IPS-20b (cell line): ENCODE results near the gene IRF2BP2.

Experiments used
- H3K27ac ChIP-seq: one replicate; pipeline ENCODE4 v1.5.1; 2013; ENCODE audit warnings: low read length
- H3K27me3 ChIP-seq: 2 replicates; pipeline ENCODE4 v1.6.1; 2013; ENCODE audit warnings: mild to moderate bottlenecking, low read length, inconsistent platforms; ENCODE audit not compliant: insufficient read depth
- H3K36me3 ChIP-seq: 2 replicates; pipeline ENCODE4 v1.6.1; 2013; ENCODE audit warnings: low read depth, mild to moderate bottlenecking, inconsistent platforms, low read length, moderate library complexity; ENCODE audit not compliant: insufficient read depth
- H3K4me1 ChIP-seq: 2 replicates; pipeline ENCODE4 v1.6.1; 2013; ENCODE audit warnings: mild to moderate bottlenecking, control low read depth, inconsistent platforms, low read length, moderate library complexity; ENCODE audit not compliant: insufficient read depth
- H3K4me3 ChIP-seq: 2 replicates; pipeline ENCODE4 v1.5.1; 2013; ENCODE audit warnings: mild to moderate bottlenecking, low read length, inconsistent platforms
- H3K9ac ChIP-seq: 2 replicates; pipeline ENCODE4 v1.6.1; 2013; ENCODE audit warnings: low read depth, mild to moderate bottlenecking, inconsistent platforms, low read length, moderate library complexity
- H3K9me3 ChIP-seq: 2 replicates; pipeline ENCODE4 v1.6.1; 2013; ENCODE audit warnings: mild to moderate bottlenecking, low read depth, low read length, inconsistent platforms; ENCODE audit not compliant: insufficient read depth

Gene IRF2BP2

DNA sequence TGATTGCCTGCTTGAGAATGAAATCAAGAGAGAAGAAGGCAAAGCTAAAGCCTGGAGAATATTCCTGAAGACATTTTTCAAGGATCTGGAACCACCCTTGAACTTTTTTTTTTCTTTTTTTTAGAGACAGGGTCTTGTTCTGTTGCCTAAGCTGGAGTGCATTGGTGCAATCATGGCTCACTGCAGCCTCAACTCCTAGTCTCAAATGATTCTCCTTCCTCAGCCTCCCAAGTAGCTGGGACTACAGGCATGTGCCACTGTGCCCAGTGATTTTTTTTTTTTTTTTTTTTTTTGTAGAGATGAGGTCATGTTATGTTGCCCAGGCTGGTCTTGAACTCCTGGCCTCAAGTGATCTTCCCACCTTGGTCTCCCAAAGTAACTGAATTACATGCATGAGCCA is 22.2 kb upstream of the IRF2BP2 start:
- H3K27ac ChIP-seq = no peak overlapping the region
- no peak overlapping the region for H3K9ac ChIP-seq
- H3K4me1 ChIP-seq = peaks cover 7% of the 10 kb centered on the region

DNA sequence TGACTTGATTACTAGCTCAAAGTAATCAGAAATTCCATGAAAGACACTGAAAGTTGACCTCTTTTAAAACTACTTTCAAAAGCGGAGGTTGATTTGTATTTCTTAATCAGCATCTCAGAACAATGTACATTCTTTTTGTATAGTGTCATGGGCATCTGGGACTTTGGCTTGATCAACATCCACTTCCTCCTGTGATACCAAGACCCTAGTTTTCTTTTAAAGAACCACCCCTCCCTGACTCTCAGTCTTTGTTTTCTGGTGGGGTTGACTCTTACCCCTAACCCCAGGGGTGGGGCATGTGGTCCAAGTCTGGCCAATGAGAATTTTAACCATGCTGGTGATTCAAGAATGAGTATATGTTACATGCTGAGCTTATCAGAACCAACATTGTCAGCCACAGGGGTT is 21.7 kb upstream of the IRF2BP2 start:
- H3K4me3 ChIP-seq = no peak overlapping the region
- H3K27me3 ChIP-seq = no peaks in the 10 kb centered on the region
- H3K9me3 ChIP-seq = no peaks in the 10 kb centered on the region
- no peak overlapping the region for H3K9ac ChIP-seq
- H3K27ac ChIP-seq = no peak overlapping the region
- H3K4me1 ChIP-seq = peaks cover 7% of the 10 kb centered on the region
- no peaks in the 10 kb centered on the region for H3K36me3 ChIP-seq

More for the DNA sequence above, 22.2 kb upstream of the IRF2BP2 start:
- Histone ChIP-seq H3K4me3 (no peak overlapping the region), H3K9me3 (no peaks in the 10 kb centered on the region), H3K36me3 (no peaks in the 10 kb centered on the region), H3K27me3 (no peaks in the 10 kb centered on the region)

DNA sequence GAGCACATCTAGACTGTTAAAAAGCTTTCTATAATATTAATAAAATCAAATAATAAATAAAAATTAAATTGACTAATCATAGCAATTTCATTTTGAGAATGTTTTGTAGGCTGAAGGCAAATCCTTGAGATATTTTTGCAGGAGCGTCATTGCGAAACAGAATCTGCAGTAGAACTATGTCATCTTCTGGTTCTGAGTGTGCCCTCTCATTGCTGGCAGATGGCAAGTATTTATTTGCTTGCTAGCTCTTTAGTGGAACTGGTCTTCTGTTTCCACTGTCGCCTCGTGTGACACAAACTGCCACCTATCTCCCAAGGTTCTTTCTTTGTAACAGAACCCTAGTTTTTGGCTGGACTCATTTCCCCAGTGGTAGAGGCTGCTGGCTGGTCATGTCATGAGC is 19.0 kb upstream of the IRF2BP2 start:
- no peak overlapping the region for H3K4me3 ChIP-seq
- H3K36me3 ChIP-seq = no peaks in the 10 kb centered on the region
- no peak overlapping the region for H3K27ac ChIP-seq
- H3K9ac ChIP-seq = no peak overlapping the region
- no peaks in the 10 kb centered on the region for H3K27me3 ChIP-seq
- no peaks in the 10 kb centered on the region for H3K9me3 ChIP-seq
- peaks cover 7% of the 10 kb centered on the region for H3K4me1 ChIP-seq

DNA sequence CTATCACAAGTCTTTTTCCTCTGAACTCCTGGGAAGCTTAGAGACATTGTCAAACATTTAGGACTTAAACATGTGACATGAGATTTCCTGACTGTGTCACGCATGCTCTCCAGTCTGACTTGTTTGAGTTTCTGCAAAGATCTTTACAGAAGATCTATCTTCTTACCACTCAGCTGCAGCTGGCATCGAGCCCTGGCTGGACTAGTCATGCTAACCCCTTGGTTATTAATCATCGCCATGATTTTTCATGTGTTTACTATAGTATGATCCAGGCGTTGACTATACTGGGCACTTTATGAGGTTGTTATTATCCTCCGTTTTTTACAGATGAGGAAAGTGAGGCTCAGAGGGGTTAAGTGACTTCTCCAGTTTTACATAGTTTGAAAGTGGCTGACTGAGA is 18.1 kb upstream of the IRF2BP2 start:
- H3K4me3 ChIP-seq = no peak overlapping the region
- H3K4me1 ChIP-seq = peaks cover 7% of the 10 kb centered on the region
- no peak overlapping the region for H3K27ac ChIP-seq
- no peak overlapping the region for H3K9ac ChIP-seq
- no peaks in the 10 kb centered on the region for H3K27me3 ChIP-seq
- H3K36me3 ChIP-seq = no peaks in the 10 kb centered on the region
- no peaks in the 10 kb centered on the region for H3K9me3 ChIP-seq

DNA sequence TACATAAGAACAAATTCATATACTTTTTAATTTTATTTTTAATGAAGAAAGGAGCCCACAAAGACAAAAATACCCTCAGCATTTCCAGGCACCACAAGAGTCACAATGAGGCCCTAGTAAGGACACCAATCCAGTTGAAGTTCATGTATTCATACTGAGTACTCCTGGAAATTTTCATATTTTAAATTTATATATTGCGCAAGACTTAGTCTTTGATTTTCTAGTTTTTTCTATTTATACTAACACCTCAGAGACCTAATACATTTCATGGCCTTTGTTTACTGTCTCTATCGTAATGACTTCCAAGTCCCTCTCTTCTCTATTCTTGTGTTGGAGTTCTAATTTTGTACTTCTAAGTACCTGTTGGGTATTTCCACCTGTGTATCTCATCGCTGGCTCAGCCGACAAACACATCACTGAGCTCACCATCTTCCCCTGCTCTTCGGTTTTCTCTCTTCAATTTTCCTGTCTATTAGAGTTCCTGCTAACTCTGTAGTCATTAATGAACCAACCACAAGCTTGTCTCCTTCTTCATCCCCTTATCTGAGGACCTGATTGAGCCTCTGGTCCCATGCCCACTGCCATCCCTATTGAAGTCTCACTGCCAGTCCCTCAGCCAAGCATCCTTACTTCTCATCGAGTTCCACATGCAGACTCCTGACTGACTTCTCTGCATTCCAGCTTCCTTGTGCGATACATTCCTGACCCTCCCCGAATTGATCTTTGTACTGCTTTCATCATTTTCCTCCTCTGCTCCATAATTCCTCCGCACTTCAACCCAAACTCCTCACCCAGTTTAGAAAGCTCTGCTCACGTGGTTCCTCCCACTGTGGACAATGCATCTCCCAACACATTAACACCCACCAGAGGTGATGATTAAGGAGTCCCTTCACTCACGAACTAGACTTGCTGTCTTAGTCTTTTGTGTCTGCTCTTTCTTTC is 17.3 kb upstream of the IRF2BP2 start:
- Histone ChIP-seq H3K4me3 (no peak overlapping the region), H3K9ac (no peak overlapping the region), H3K27me3 (no peaks in the 10 kb centered on the region), H3K4me1 (peaks cover 7% of the 10 kb centered on the region), H3K36me3 (no peaks in the 10 kb centered on the region), H3K27ac (no peak overlapping the region), H3K9me3 (no peaks in the 10 kb centered on the region)

DNA sequence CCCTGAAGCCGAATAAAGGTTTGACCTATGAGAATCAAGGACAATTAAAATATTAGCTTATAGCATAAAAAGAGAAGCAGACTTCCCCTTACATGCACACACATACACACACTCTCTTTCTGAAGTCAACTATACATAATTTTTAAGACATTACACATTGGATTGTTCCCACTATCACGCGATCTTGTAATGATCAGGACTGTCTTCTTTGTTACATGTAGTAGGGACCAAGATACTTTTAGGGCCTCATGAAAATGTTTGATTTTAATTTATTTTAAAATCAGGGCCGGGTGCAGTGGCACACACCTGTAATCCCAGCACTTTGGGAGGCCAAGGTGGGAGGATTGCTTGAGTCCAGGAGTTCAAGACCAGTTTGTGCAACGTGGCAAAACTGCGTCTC is 16.4 kb upstream of the IRF2BP2 start:
- Histone ChIP-seq H3K4me3 (no peak overlapping the region), H3K9me3 (no peaks in the 10 kb centered on the region), H3K36me3 (no peaks in the 10 kb centered on the region), H3K27ac (no peak overlapping the region), H3K9ac (no peak overlapping the region), H3K27me3 (no peaks in the 10 kb centered on the region), H3K4me1 (no peaks in the 10 kb centered on the region)

DNA sequence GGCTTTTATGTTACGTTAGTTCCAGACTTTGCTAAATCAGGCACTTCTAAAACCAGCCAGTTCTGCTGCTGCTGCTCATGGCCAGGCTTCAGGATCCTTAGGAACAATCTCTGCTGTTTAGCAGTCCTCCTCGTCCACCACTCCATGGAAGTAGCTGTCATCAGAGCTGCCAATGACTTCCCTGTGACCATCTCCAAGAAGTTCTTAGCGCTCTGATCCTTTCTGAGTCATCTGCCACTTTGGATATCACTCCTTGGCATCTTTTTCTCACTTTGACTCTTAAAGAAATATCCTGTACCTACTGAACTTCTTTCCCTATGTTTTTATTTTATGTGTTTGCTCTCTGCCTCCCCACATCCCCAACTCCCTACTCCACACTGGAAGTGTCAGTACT is 14.7 kb upstream of the IRF2BP2 start:
- Histone ChIP-seq H3K9me3 (no peaks in the 10 kb centered on the region), H3K4me3 (no peak overlapping the region), H3K4me1 (no peaks in the 10 kb centered on the region), H3K36me3 (no peaks in the 10 kb centered on the region), H3K27me3 (no peaks in the 10 kb centered on the region), H3K9ac (no peak overlapping the region), H3K27ac (no peak overlapping the region)

DNA sequence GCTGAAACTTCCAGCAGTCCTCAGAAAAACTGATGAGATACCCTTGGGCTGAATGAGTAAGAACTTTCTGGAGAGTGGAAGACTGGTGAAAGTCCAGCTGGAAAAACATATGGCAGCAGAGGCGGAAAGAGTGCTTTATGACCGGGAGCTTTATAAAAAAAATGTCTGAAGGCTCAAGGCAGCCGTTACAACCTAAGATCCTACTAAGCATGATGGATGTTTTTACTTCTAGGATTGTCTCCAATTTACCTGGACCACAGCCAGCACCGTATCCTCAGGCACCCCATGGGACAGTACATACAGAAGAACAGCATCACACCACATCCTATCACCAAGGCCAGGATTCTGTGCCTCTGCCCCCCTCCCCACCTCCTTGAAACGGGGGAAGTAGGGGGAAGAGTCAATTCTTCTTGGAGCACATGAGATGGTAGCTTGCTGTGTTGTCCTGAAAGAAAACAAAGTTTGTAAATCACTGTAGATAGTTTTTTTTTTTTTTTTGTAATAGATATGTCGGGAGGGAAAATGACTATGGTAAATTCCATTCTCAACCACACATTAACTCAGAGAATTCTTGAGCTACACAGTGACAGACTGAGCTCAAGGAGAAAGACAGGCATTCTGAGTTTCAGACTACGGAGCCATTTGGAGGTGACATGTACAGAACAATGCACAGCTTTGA is 11.8 kb upstream of the IRF2BP2 start:
- no peak overlapping the region for H3K4me3 ChIP-seq
- H3K4me1 ChIP-seq = peaks cover 22% of the 10 kb centered on the region
- no peak overlapping the region for H3K9ac ChIP-seq
- no peaks in the 10 kb centered on the region for H3K9me3 ChIP-seq
- no peak overlapping the region for H3K27ac ChIP-seq
- H3K36me3 ChIP-seq = no peaks in the 10 kb centered on the region
- no peaks in the 10 kb centered on the region for H3K27me3 ChIP-seq

DNA sequence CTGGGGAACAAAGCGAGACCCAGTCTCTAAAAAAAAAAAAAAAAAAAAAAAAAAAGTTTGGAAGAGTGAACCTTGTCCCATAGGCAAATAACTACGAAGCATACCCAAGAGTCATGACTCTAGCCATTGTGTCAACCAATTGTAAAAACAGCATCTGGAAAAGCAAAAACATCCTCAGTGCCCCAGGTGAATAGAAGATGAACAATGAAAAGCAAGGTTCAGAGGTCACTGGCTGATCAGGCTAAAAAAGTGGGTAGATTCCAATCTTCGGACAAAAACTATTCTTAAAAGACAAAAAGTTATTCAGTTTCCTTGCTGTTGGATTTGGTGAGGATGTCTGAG is 11.1 kb upstream of the IRF2BP2 start:
- no peaks in the 10 kb centered on the region for H3K9me3 ChIP-seq
- no peaks in the 10 kb centered on the region for H3K36me3 ChIP-seq
- H3K4me3 ChIP-seq = no peak overlapping the region
- no peaks in the 10 kb centered on the region for H3K27me3 ChIP-seq
- no peak overlapping the region for H3K27ac ChIP-seq
- no peak overlapping the region for H3K9ac ChIP-seq
- H3K4me1 ChIP-seq = peaks cover 28% of the 10 kb centered on the region

DNA sequence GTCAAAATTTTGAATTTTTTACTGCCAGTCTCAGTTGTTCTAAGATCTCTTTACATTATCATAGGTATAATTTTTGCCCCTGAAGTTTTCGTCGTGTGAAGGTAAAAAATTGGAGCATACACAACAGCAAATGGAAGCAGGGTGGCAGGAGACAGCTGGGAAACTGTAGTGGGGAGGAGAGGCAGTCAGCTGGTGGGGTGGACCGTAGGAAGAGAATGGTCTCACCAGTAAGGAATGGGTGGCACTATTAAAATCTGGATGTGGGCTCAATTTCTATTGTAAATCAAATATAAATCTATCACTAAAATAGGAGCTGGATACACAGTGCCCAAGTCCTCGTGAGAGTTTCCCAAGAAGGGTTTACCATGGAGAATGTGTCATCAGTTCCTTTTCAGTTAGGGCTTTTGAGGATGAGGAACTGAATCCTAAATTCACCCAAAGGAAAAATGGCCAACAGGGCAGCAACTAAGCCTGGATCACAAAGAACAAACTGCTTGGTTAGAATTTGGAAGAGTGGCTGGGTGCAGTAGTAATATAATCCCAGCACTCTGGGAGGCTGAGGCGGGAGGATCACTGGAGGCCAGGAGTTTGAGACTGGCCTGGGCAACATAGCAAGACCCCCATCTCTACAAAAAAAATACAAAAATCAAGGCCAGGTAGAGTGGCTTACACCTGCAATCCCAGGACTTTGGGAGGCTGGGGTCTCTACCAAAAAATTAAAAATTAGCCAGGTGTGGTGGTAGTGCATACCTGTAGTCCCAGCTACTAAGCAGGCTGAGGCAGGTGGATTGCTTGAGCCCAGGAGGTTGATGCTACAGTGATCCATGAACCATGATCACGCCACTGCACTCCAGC is 10.5 kb upstream of the IRF2BP2 start:
- H3K27ac ChIP-seq = no peak overlapping the region
- H3K4me1 ChIP-seq = peaks cover 28% of the 10 kb centered on the region
- H3K9ac ChIP-seq = no peak overlapping the region
- no peaks in the 10 kb centered on the region for H3K9me3 ChIP-seq
- H3K27me3 ChIP-seq = no peaks in the 10 kb centered on the region
- H3K4me3 ChIP-seq = no peak overlapping the region
- no peaks in the 10 kb centered on the region for H3K36me3 ChIP-seq

DNA sequence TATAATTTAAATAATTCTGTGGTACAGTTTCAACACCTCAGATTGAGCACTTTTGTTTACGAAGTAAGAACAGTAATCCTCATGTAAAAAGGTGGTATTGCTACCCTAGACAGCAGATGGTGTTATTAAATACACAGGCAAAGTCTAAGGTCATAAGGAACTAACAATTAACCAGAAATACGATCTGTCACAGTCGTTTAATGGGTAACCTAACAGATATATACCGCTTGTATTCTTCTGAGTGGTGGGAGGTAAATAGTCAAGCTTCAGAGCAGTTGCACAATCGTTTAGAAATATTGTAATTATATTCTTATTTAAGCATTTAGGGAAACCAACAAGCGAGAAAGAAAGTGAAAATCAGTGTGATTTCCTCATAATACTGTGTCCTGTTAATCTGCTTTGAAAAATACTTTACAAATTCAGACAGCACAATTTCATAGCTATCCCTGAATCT is 9.8 kb upstream of the IRF2BP2 start:
- no peaks in the 10 kb centered on the region for H3K36me3 ChIP-seq
- H3K9me3 ChIP-seq = no peaks in the 10 kb centered on the region
- no peaks in the 10 kb centered on the region for H3K27me3 ChIP-seq
- H3K4me3 ChIP-seq = no peak overlapping the region
- H3K4me1 ChIP-seq = peaks cover 28% of the 10 kb centered on the region
- no peak overlapping the region for H3K9ac ChIP-seq
- H3K27ac ChIP-seq = no peak overlapping the region
